IPS DF 6.9 (cell line): Measurements from ENCODE around the gene GALNTL6.
A peak's percentile ranks its signal among the peaks of the same experiment; 100 is the strongest.
"Not testable (repeated sequence)": the region's sequence is repeated elsewhere in the genome, so short reads cannot be mapped to it uniquely, and the experiment has no call there.

Experiments used
- DNase-seq: peaks from one replicate; pipeline ENCODE4 v3.0.0-alpha.2; 2013; ENCODE audit warnings: low read depth, low spot score
- H3K27ac ChIP-seq: one replicate; pipeline ENCODE4 v1.5.1; 2013; ENCODE audit warnings: low read length, control low read depth
- H3K27me3 ChIP-seq: 2 replicates; pipeline ENCODE4 v1.6.1; 2013; ENCODE audit warnings: mild to moderate bottlenecking, low read length; ENCODE audit not compliant: control insufficient read depth, insufficient read depth
- H3K36me3 ChIP-seq: 2 replicates; pipeline ENCODE4 v1.6.1; 2013; ENCODE audit warnings: low read length; ENCODE audit not compliant: control insufficient read depth, insufficient read depth
- H3K4me1 ChIP-seq: 2 replicates; pipeline ENCODE4 v1.6.1; 2013; ENCODE audit warnings: low read length; ENCODE audit not compliant: control insufficient read depth, insufficient read depth
- H3K4me3 ChIP-seq: 2 replicates; pipeline ENCODE4 v1.5.1; 2013; ENCODE audit warnings: mild to moderate bottlenecking, low read length
- H3K9me3 ChIP-seq: 2 replicates; pipeline ENCODE4 v1.6.1; 2013; ENCODE audit warnings: low read length, inconsistent platforms; ENCODE audit not compliant: control insufficient read depth, insufficient read depth
- WGBS: extraction: QIAGEN DNeasy Blood & Tissue Kit; methylation state at CpG from one replicate; pipeline ENCODE4 v1.1.7; 2013; ENCODE audit warnings: mixed read lengths, missing lambda C conversion rate; ENCODE audit not compliant: insufficient read length, insufficient coverage; 5-methylcytosine and 5-hydroxymethylcytosine counted together

GALNTL6 gene

GRCh38 chr4:173025131-173025530, 1211.9 kb downstream of the GALNTL6 start:
- Histone ChIP-seq H3K27ac (no peak overlapping the region), H3K4me1 (no peaks in the 10 kb centered on the region)
- no CpG with 5 or more reads among the region's 1 CpG for WGBS

GRCh38 chr4:173037242-173037641, 1224.0 kb downstream of the GALNTL6 start:
- no peak overlapping the region for H3K4me3 ChIP-seq
- H3K4me1 ChIP-seq = peaks cover 5% of the 10 kb centered on the region; the same call in 1 of the 2 replicates
- H3K9me3 ChIP-seq = no peaks in the 10 kb centered on the region
- no peak overlapping the region for H3K27ac ChIP-seq
- no peaks in the 10 kb centered on the region for H3K27me3 ChIP-seq
- WGBS = no CpG with 5 or more reads among the region's 1 CpG
- DNase-seq = no peak
- no peaks in the 10 kb centered on the region for H3K36me3 ChIP-seq

More at GRCh38 chr4:173025131-173025530, 1211.9 kb downstream of the GALNTL6 start:
- no peaks in the 10 kb centered on the region for H3K27me3 ChIP-seq
- no peaks in the 10 kb centered on the region for H3K36me3 ChIP-seq
- H3K4me3 ChIP-seq = no peak overlapping the region
- no peaks in the 10 kb centered on the region for H3K9me3 ChIP-seq
- peak; percentile 63 for DNase-seq

- H3K4me1 ChIP-seq = peaks cover 5% of the 10 kb centered on the region; the same call in 1 of the 2 replicates
- WGBS = no CpG with 5 or more reads among the region's 6 CpGs
- no peaks in the 10 kb centered on the region for H3K9me3 ChIP-seq
- H3K27ac ChIP-seq = no peak overlapping the region
- H3K4me3 ChIP-seq = no peak overlapping the region
- no peak for DNase-seq
- no peaks in the 10 kb centered on the region for H3K27me3 ChIP-seq
- H3K36me3 ChIP-seq = no peaks in the 10 kb centered on the region
Observed at GRCh38 chr4:173038192-173038896, 1225.1 kb downstream of the GALNTL6 start.

- Histone ChIP-seq H3K9me3 (no peaks in the 10 kb centered on the region), H3K4me1 (peaks cover 5% of the 10 kb centered on the region; the same call in 1 of the 2 replicates), H3K4me3 (no peak overlapping the region), H3K27me3 (no peaks in the 10 kb centered on the region), H3K27ac (no peak overlapping the region), H3K36me3 (no peaks in the 10 kb centered on the region)
- no CpG with 5 or more reads among the region's 5 CpGs for WGBS
- DNase-seq = no peak
Observed at GRCh38 chr4:173039617-173040577, 1226.7 kb downstream of the GALNTL6 start.

- H3K4me3 ChIP-seq = no peak overlapping the region
- no peaks in the 10 kb centered on the region for H3K27me3 ChIP-seq
- no peaks in the 10 kb centered on the region for H3K9me3 ChIP-seq
- no CpG with 5 or more reads among the region's 1 CpG for WGBS
- no peak overlapping the region for H3K27ac ChIP-seq
- peaks cover 5% of the 10 kb centered on the region; the same call in 1 of the 2 replicates for H3K4me1 ChIP-seq
- no peaks in the 10 kb centered on the region for H3K36me3 ChIP-seq
- DNase-seq = no peak
Observed at GRCh38 chr4:173041482-173041881, 1228.3 kb downstream of the GALNTL6 start.

- no CpG with 5 or more reads among the region's 1 CpG for WGBS
- H3K27me3 ChIP-seq, H3K27ac ChIP-seq, H3K9me3 ChIP-seq, H3K4me3 ChIP-seq, DNase-seq, H3K4me1 ChIP-seq, H3K36me3 ChIP-seq: not testable (repeated sequence)
Observed at GRCh38 chr4:173042139-173042538, 1228.9 kb downstream of the GALNTL6 start.

GRCh38 chr4:173044340-173044739, 1231.1 kb downstream of the GALNTL6 start:
- Histone ChIP-seq H3K9me3 (no peaks in the 10 kb centered on the region), H3K36me3 (no peaks in the 10 kb centered on the region), H3K4me3 (no peak overlapping the region), H3K27ac (no peak overlapping the region), H3K27me3 (no peaks in the 10 kb centered on the region), H3K4me1 (peaks cover 3% of the 10 kb centered on the region; the same call in 1 of the 2 replicates)
- WGBS = no CpG with 5 or more reads among the region's 1 CpG
- no peak for DNase-seq

- no peaks in the 10 kb centered on the region for H3K4me1 ChIP-seq
- no peak for DNase-seq
- H3K27me3 ChIP-seq = no peaks in the 10 kb centered on the region
- no peaks in the 10 kb centered on the region for H3K9me3 ChIP-seq
- no peak overlapping the region for H3K4me3 ChIP-seq
- WGBS = no CpG with 5 or more reads among the region's 1 CpG
- no peak overlapping the region for H3K27ac ChIP-seq
- H3K36me3 ChIP-seq = no peaks in the 10 kb centered on the region
Observed at GRCh38 chr4:173045571-173045970, 1232.4 kb downstream of the GALNTL6 start.

- WGBS = no CpG with 5 or more reads among the region's 2 CpGs
- no peaks in the 10 kb centered on the region for H3K4me1 ChIP-seq
- no peaks in the 10 kb centered on the region for H3K9me3 ChIP-seq
- H3K27me3 ChIP-seq = no peaks in the 10 kb centered on the region
- H3K27ac ChIP-seq = no peak overlapping the region
- DNase-seq = no peak
- H3K36me3 ChIP-seq = no peaks in the 10 kb centered on the region
- H3K4me3 ChIP-seq = no peak overlapping the region
Observed at GRCh38 chr4:173046144-173046543, 1232.9 kb downstream of the GALNTL6 start.

GRCh38 chr4:173046818-173047217, 1233.6 kb downstream of the GALNTL6 start:
- DNase-seq = no peak
- Histone ChIP-seq H3K4me1 (0 out of 2 replicates have a peak, but pooled peaks cover 1% of the 10 kb centered on the region), H3K27ac (no peak overlapping the region), H3K4me3 (no peak overlapping the region), H3K36me3 (no peaks in the 10 kb centered on the region), H3K27me3 (no peaks in the 10 kb centered on the region), H3K9me3 (no peaks in the 10 kb centered on the region)
- WGBS = no CpG with 5 or more reads among the region's 5 CpGs
